Aorta (tissue), 5 donors: ENCODE data around the gene CIAO3. TPM values are rescaled to one million over a fixed set of nuclear protein-coding genes. Genes with fewer than 3 reads are reported as not detected.

ENCODE experiments used
- ATAC-seq: fragments of 200-7000 bp; cut with Tn5 transposase; one replicate; pipeline ENCODE4 v1.9.1; 2022; ENCODE audit warnings: moderate library complexity; ENCODE audit not compliant: low FRiP score
- DNase-seq, 2 donors: peaks; one replicate each; pipeline ENCODE4 v3.0.0-alpha.2; 2020
- H3K27ac ChIP-seq, 2 donors: one replicate each; pipeline ENCODE4 v1.5.1; 2013; ENCODE audit warnings: low read length in 2 of 2, mild to moderate bottlenecking in 2 of 2, moderate library complexity in 2 of 2, control low read depth in 1 of 2, inconsistent platforms in 1 of 2, low read depth in 1 of 2
- H3K27me3 ChIP-seq, 2 donors: one replicate each; pipeline ENCODE4 v1.6.1; 2013; ENCODE audit warnings: control low read depth in 1 of 2, low read length in 1 of 2, mild to moderate bottlenecking in 1 of 2, moderate library complexity in 1 of 2; ENCODE audit not compliant: insufficient read depth in 2 of 2, control insufficient read depth in 1 of 2
- H3K36me3 ChIP-seq, 2 donors: one replicate each; pipeline ENCODE4 v1.6.1; 2013; ENCODE audit warnings: control low read depth in 1 of 2, low read length in 1 of 2, mild to moderate bottlenecking in 1 of 2; ENCODE audit not compliant: insufficient read depth in 2 of 2, control insufficient read depth in 1 of 2
- H3K4me1 ChIP-seq, 2 donors: one replicate each; pipeline ENCODE4 v1.6.1; 2013; ENCODE audit warnings: low read length in 2 of 2, control low read depth in 1 of 2, mild to moderate bottlenecking in 1 of 2, moderate library complexity in 1 of 2; ENCODE audit not compliant: insufficient read depth in 2 of 2, control insufficient read depth in 1 of 2
- H3K4me3 ChIP-seq, 2 donors: one replicate each; pipeline ENCODE4 v1.5.1; 2013; ENCODE audit warnings: low read length in 2 of 2, control low read depth in 1 of 2, mild to moderate bottlenecking in 1 of 2
- H3K9me3 ChIP-seq: one replicate; pipeline ENCODE4 v1.6.1; 2013; ENCODE audit warnings: mild to moderate bottlenecking, low read length; ENCODE audit not compliant: control insufficient read depth
- WGBS, 2 donors: extraction: QIAGEN DNeasy Blood & Tissue Kit; methylation state at CpG; one replicate each; pipeline ENCODE4 v1.1.7; 2013; 5-methylcytosine and 5-hydroxymethylcytosine counted together
- intact Hi-C, 2 donors: fragments of 100-400 bp; cut with DNase I; formaldehyde crosslinking; loops; one replicate each; pipeline versions ENCODE4 v1.14.2 to v1.15.0; 2022
- polyA plus RNA-seq, 2 donors: library from polyadenylated mRNA; stranded (reverse); fragments of 200-250 nt; gene quantifications; one replicate each; pipeline ENCODE4 v1.2.3, GENCODE V29; 2013
- total RNA-seq, 2 donors: library from RNA; stranded (reverse); fragmentation: NEBNext Ultra II Directional; extraction: Animal tissue kit (Norgen Biotek cat#: 25700); gene quantifications; one replicate each; pipeline ENCODE4 v1.2.1, GENCODE V29; 2021
- donor health status: healthy with polysubstance abuse.
- donor health status: Bipolar disorder and iron deficiency.
- donor health status: DM: no; HTN: no; CAD: no.
- donor health status: DM: no; HTN: no; CAD: no.
- donor health status: DM: yes; HTN: yes; CAD: no.

CIAO3 gene
- total and polyA plus RNA-seq, 4 donors = 12.4 to 35.9 (median 22.1) TPM

DNA sequence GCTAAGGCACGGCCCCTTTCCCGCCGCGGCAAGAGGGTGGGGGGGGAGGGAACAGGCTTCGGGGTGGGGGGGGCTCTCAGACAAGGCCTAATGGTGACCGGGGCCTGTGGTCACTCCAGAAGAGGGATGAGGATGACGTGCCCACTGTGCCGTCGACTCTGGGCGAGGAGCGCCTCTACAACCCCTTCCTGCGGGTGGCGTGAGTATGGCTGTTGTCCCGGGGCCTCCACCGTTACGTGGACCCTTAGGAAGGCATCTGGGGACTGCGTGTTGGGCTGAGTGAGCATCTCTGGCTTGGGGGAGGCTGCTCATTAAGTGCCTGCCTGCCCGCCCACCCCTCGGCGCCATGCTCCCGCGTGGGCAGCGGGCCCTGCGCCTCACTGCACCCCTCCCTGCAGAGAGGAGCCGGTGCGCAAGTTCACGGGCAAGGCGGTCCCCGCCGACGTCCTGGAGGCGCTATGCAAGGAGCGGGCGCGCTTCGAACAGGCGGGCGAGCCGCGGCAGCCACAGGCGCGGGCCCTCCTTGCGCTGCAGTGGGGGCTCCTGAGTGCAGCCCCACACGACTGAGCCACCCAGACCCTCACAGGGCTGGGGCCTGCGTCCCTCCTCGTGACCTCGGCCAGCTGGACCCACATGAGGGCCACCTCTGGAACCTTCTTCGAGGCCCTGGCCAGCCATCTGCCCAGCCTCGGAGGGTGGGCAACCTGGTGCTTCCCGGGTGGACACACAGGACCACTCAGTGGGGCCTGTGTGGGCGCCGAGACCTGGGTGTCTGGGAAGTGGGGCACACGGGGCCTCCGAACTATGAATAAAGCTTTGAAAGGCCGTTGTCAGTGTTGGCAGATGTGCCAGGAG is 11.7 kb downstream of the CIAO3 start:
- peaks cover 0 to 2% of the 10 kb centered on the region in 2 donors for H3K36me3 ChIP-seq
- no peak overlapping the region for H3K27ac ChIP-seq
- no peak overlapping the region for H3K4me3 ChIP-seq
- no peaks in the 10 kb centered on the region for H3K4me1 ChIP-seq
- H3K27me3 ChIP-seq = no peaks in the 10 kb centered on the region
- DNase-seq = no peak
- WGBS, 2 donors = 63 to 66% methylated on average over 47 to 55 of the region's 55 CpGs
- ATAC-seq = no peak
- no peaks in the 10 kb centered on the region for H3K9me3 ChIP-seq
- intact Hi-C loops = no loop called here

DNA sequence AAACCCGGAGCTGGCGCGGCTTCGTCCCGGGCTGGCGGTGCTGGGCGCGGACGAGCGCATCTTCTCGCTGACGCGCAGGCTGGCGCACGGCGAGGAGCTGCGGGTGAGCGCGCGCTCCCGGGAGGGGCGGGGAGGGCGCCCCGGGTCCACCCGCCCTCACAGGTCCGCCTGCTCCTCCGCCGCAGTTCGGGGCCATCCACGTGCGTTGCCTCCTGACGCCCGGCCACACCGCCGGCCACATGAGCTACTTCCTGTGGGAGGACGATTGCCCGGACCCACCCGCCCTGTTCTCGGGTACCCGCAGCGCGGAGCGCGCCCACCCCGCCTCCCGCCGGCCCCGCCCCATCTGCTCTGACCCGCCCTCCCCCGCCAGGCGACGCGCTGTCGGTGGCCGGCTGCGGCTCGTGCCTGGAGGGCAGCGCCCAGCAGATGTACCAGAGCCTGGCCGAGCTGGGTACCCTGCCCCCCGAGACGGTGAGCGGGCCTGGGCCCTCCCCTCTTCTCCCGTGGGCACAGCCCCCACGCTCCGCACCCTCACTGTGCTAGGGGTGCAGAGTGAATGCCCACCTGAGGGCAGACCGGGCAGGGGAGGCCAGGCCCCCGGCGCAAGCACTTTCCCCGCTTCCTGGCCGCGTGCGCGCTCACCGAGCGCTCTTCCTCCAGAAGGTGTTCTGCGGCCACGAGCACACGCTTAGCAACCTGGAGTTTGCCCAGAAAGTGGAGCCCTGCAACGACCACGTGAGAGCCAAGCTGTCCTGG is 12.5 kb downstream of the CIAO3 start:
- Histone ChIP-seq H3K36me3 (no peaks in the 10 kb centered on the region), H3K27ac (no peak overlapping the region), H3K4me3 (no peak overlapping the region), H3K9me3 (no peaks in the 10 kb centered on the region), H3K4me1 (no peaks in the 10 kb centered on the region), H3K27me3 (no peaks in the 10 kb centered on the region)
- peak; percentile 82 to 90 for DNase-seq
- intact Hi-C loops = no loop called here
- 1 to 2% methylated on average over 66 to 80 of the region's 80 CpGs for WGBS, 2 donors
- no peak for ATAC-seq

DNA sequence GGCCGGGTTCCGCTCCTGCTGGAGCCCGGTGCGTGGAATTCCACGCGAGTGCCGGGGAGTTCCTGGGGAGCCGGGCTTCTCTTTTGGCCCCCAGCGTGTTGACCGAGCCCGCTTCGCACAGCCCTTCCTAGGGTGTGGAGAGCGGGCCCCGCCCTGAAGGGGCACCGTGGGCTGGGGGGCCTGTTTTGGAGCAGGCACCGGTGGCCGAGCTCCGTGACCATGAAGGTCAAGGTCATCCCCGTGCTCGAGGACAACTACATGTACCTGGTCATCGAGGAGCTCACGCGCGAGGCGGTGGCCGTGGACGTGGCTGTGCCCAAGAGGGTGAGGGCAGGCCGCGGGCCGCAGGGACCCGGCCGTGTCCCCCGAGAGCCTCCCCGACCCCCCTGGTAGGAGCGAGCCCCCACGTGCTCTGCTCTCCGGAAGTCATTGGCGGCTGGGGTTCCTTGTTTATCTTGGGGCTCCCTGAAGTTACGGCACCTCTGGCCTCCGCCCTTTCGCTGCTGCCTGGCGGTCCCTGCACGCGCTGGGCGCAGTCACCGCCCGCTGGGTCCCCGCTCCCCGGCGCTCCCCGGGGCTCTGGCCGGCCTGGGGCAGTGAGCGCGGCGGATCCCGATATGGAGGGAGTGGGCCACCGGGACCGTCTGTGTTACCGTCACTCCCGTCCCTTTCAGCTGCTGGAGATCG is 13.4 kb downstream of the CIAO3 start:
- H3K4me3 ChIP-seq = no peak overlapping the region
- H3K27me3 ChIP-seq = no peaks in the 10 kb centered on the region
- no peaks in the 10 kb centered on the region for H3K9me3 ChIP-seq
- ATAC-seq = no peak
- no peak for DNase-seq
- intact Hi-C loops = no loop called here
- no peaks in the 10 kb centered on the region for H3K36me3 ChIP-seq
- no peaks in the 10 kb centered on the region for H3K4me1 ChIP-seq
- no peak overlapping the region for H3K27ac ChIP-seq
- 1% methylated on average over 50 to 61 of the region's 61 CpGs for WGBS, 2 donors

DNA sequence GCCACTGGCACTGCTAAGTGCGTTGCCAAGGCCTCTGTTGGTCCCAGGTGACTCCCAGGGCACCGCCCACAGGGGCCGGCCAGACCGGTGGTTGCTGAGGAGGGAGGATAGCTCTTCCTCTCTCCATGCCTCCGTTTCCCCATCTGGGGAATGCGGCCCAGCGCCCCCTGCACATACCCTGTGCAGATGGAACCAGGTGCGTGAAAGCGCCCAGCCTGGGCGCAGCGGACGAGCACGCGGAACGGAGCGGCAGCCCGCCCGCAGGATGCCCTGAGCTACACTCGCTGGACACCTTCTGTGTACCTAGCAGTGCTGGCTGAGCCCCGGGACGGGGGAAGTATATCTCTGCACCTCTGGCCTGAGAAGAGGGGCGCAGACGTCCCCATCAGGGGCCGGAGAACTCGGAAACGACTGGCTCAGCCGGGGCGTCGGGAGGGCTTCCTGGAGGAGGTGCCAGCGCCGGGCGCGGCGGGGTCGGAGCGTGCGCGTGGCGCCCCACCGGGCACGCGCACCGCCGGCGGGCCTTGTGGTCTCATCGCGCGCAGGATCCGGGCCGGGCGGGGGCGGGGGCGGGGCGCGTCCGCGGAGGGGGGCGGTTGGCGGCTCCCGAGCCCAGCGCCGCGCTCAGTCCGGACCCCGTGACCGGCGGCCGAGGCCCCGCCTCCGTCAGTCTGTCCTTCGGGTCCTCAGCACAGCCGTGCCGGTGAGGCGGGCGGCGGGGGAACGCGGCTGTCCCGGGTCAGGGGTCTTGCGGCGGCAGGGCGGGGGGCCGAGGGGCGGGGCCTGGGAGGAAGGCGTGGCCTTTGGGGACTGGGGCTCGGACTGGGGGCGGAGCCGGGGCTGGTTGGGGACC is 14.1 kb downstream of the CIAO3 start, which contains the start of the genes CCDC78 and HAGHL:
TSS of gene CCDC78 (minus strand) at position 6 of the 853 bp plus-strand sequence. CDS start 76 bp downstream, outside the sequence.
TSS of gene HAGHL (plus strand) at position 669 of the 853 bp plus-strand sequence. CDS start 404 bp downstream, outside the sequence.
- Histone ChIP-seq H3K4me3 (no peak within 1 kb of the TSS), H3K27ac (no peak within 1 kb of the TSS), H3K36me3 (no peaks in the 10 kb centered on the region), H3K27me3 (no peaks in the 10 kb centered on the region), H3K4me1 (no peaks in the 10 kb centered on the region), H3K9me3 (no peaks in the 10 kb centered on the region)
- DNase-seq (peak; percentile 68 to 87), ATAC-seq (no peak)
- intact Hi-C loops = no loop called here
- 1 to 2% methylated on average over 58 to 88 of the region's 88 CpGs for whole genome bisulfite sequencing, 2 donors

DNA sequence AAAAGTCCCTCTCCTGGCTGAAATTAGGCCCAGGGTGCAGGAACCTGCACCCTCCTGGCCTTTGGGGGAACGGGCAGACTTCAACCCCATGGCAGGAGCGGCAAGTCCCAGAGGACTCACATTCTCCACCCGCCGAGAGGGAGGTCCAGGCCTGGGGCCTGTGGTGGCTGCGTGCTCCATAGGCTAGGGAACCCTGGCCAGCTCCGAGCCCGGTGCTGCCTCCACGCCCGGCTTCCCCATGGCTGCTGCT is 14.7 kb downstream of the CIAO3 start:
- H3K9me3 ChIP-seq = no peaks in the 10 kb centered on the region
- ATAC-seq = no peak
- H3K27ac ChIP-seq = no peak overlapping the region
- no peaks in the 10 kb centered on the region for H3K27me3 ChIP-seq
- H3K4me1 ChIP-seq = no peaks in the 10 kb centered on the region
- no peak for DNase-seq
- no peaks in the 10 kb centered on the region for H3K36me3 ChIP-seq
- intact Hi-C loops = no loop called here
- H3K4me3 ChIP-seq = no peak overlapping the region
- 8 to 9% methylated on average over 9 of the region's 9 CpGs for WGBS, 2 donors

DNA sequence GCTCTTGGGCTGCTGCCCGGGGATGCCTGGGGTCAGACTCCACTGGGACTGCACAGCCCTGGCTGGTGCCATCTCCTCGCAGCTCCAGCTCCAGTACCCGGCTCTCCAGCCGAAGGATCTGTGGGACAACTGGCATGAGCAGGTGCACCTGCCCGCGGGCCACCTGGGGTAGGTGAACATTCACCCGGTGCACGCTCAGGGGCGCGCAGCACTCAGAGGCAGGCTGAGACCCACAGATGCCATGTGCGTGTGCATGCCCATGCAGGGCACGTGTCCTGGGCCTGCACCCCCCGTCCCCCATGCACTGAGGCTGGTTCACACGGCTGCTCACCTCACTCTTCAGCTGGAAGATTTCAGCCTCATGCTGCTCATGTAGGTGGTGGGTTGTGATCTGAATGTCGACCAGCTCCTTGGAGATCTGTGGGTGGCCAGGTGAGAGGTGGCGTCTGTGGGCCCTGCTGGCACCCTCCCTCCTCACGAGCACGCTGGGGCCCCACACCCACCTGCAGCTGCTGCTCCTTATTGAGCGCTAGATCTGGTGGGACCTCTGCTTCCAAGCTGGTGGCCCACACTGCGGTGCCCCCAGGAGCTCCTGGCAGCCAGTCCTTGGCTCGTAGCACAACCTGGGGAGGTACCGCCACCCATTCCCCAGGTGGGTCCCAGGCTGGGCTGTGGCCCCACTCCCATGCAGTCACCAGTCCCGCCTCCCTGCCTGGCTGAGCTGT is 15.2 kb downstream of the CIAO3 start:
- H3K9me3 ChIP-seq = no peaks in the 10 kb centered on the region
- H3K27me3 ChIP-seq = no peaks in the 10 kb centered on the region
- no peaks in the 10 kb centered on the region for H3K4me1 ChIP-seq
- WGBS, 2 donors = 73 to 74% methylated on average over 23 of the region's 23 CpGs
- DNase-seq (no peak), ATAC-seq (no peak)
- intact Hi-C loops = no loop called here
- no peak overlapping the region for H3K4me3 ChIP-seq
- H3K36me3 ChIP-seq = no peaks in the 10 kb centered on the region
- no peak overlapping the region for H3K27ac ChIP-seq

DNA sequence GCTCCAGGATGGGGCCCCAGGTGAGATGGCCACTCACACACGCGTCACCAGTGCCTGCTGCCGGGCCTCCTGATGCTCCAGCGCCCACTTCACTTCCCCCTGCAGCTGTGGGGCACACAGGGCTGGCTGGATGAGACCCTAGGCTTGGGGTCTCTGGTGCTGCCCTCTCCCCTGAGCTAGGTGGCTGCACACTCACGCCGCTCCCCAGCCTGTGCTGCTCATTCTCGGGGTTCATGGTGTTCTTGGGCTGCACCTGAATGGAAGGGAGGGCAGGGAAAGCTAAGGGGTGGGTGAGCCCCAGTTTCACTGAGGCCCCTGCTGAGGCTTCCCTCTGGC is 15.8 kb downstream of the CIAO3 start:
- Histone ChIP-seq H3K4me3 (no peak overlapping the region), H3K9me3 (no peaks in the 10 kb centered on the region), H3K4me1 (no peaks in the 10 kb centered on the region), H3K36me3 (no peaks in the 10 kb centered on the region), H3K27ac (no peak overlapping the region), H3K27me3 (no peaks in the 10 kb centered on the region)
- intact Hi-C loops = no loop called here
- no peak for ATAC-seq
- 82 to 85% methylated on average over 7 of the region's 7 CpGs for WGBS, 2 donors
- no peak for DNase-seq
